Measurements from ENCODE around the gene HLA-DMA. TPM values are rescaled to one million over a fixed set of nuclear protein-coding genes. Genes with fewer than 3 reads are reported as not detected.

The HLA-DMA gene
- total and polyA plus RNA-seq, 2 of the 4 experiments (the other 2 are of a cell fraction), result 2.3 to 8.3 TPM

DNA sequence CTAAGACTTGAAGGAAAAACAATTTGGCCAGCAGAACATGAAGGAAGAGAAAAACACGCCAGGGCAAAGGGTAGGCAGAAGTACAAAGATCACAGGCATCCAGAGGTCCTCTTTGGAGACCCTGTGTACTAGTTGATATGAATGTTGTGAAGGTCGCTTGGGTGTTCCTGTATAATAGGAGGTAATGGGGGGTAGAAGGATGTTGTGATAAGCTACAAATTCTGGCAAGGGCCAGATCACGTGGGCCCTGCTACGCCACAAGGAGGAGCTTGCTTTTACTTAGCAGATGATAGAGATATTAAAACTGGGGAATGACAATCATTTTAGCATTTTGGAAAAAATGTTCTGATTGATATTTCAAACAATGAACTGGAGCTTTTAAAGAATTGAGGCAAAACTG, 878 bp upstream of the HLA-DMA start:
- ATAC-seq (ENCODE audit: low read depth), result no peak
- ChIA-PET POLR2A (ENCODE audit: unreplicated experiment) (interaction anchor here (2.6 kb wide), 1 partner anchor 18 kb away, joined by 15 read pairs; no protein-coding TSS in a partner anchor), CTCF (interaction anchor here (0.6 to 2.6 kb wide), 14 partner anchors 9 to 287 kb away, joined by 3 to 22 read pairs (median 4); partner anchors contain the start of genes BRD2 and HLA-DMB)
- Histone ChIP-seq H2AK5ac (ENCODE audit: low read depth, low read length) (no peak overlapping the region), H2BK5ac (ENCODE audit: low read depth, low read length, poor library complexity, severe bottlenecking) (no peak overlapping the region), H3K4me1 (ENCODE audit: control insufficient read depth, insufficient read depth, low read length) (peaks cover 3% of the 10 kb centered on the region; the same call in 1 of the 2 replicates), H3K9ac (ENCODE audit: low read depth, low read length) (no peak overlapping the region), H2BK20ac (ENCODE audit: low read depth, low read length) (no peak overlapping the region), H3K9me3 (ENCODE audit: control insufficient read depth, insufficient read depth, low read length) (no peaks in the 10 kb centered on the region), H3K4ac (ENCODE audit: low read depth, low read length) (no peak overlapping the region), H2BK15ac (ENCODE audit: low read depth, low read length) (no peak overlapping the region), H2AK9ac (replicated peaks; ENCODE audit: low read depth, low read length, poor library complexity) (no peak overlapping the region), H3K56ac (ENCODE audit: extremely low read depth, insufficient read depth, low read length) (no peak overlapping the region), H2BK120ac (ENCODE audit: low read depth, low read length) (no peak overlapping the region), H4K8ac (ENCODE audit: low read depth in 2 of 2, low read length in 2 of 2) (no peak overlapping the region), H3K4me2 (ENCODE audit: low read depth, low read length) (no peak overlapping the region), H4K5ac (ENCODE audit: low read depth, low read length) (no peak overlapping the region), H3K23ac (ENCODE audit: low read depth, low read length) (no peak overlapping the region), H3K18ac (ENCODE audit: low read depth, low read length) (no peak overlapping the region), H3K14ac (replicated peaks; ENCODE audit: low read depth, low read length) (no peak overlapping the region), H4K91ac (ENCODE audit: insufficient read depth, low read depth, low read length) (no peak overlapping the region), H3K9me1 (ENCODE audit: insufficient read depth, low read length) (peaks cover 4% of the 10 kb centered on the region; the same call in 1 of the 2 replicates), H2AFZ (replicated peaks; ENCODE audit: low read length, poor library complexity) (no peak overlapping the region), H4K20me1 (ENCODE audit: insufficient read depth, low read length) (no peaks in the 10 kb centered on the region), H3K79me1 (ENCODE audit: low read depth in 1 of 2, low read length in 2 of 2) (0 out of 4 replicates have a peak, but pooled peaks cover 0 to 3% of the 10 kb centered on the region in 2 experiments), H3K27ac (ENCODE audit: insufficient read depth, low read length) (no peak overlapping the region), H3K4me3 (ENCODE audit: insufficient read depth, low read depth, low read length) (no peak overlapping the region), H3K27me3 (ENCODE audit: control insufficient read depth, insufficient read depth, low read length) (no peaks in the 10 kb centered on the region), H3K36me3 (ENCODE audit: control insufficient read depth, insufficient read depth, low read length) (no peaks in the 10 kb centered on the region)
- WGBS, 2 experiments (ENCODE audit: extremely low coverage in 2 of 2, insufficient read length in 1 of 2), result 83% methylated on average over 2 of the region's 4 CpGs; no CpG with 5 or more reads in 1 of the 2 experiments
- no peak for TF ChIP-seq NFE2L2 (IDR thresholded peaks at IDR 0.05; ENCODE audit: low read depth, low read length)
- TF ChIP-seq MAFK (IDR thresholded peaks at IDR 0.05; ENCODE audit: low read depth, low read length), result no peak
- TF ChIP-seq POLR2A (IDR thresholded peaks at IDR 0.05; ENCODE audit: low read depth, low read length), result no peak
- TF ChIP-seq, protein P1, sequence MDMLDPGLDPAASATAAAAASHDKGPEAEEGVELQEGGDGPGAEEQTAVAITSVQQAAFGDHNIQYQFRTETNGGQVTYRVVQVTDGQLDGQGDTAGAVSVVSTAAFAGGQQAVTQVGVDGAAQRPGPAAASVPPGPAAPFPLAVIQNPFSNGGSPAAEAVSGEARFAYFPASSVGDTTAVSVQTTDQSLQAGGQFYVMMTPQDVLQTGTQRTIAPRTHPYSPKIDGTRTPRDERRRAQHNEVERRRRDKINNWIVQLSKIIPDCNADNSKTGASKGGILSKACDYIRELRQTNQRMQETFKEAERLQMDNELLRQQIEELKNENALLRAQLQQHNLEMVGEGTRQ (IDR thresholded peaks at IDR 0.05; ENCODE audit: low read depth, low read length), result no peak
- TF ChIP-seq, protein P2, sequence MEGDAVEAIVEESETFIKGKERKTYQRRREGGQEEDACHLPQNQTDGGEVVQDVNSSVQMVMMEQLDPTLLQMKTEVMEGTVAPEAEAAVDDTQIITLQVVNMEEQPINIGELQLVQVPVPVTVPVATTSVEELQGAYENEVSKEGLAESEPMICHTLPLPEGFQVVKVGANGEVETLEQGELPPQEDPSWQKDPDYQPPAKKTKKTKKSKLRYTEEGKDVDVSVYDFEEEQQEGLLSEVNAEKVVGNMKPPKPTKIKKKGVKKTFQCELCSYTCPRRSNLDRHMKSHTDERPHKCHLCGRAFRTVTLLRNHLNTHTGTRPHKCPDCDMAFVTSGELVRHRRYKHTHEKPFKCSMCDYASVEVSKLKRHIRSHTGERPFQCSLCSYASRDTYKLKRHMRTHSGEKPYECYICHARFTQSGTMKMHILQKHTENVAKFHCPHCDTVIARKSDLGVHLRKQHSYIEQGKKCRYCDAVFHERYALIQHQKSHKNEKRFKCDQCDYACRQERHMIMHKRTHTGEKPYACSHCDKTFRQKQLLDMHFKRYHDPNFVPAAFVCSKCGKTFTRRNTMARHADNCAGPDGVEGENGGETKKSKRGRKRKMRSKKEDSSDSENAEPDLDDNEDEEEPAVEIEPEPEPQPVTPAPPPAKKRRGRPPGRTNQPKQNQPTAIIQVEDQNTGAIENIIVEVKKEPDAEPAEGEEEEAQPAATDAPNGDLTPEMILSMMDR (conservative IDR thresholded peaks at IDR 0.05; ENCODE audit: low read depth, low read length), result no peak
- TF ChIP-seq RFX5 (IDR thresholded peaks at IDR 0.05; ENCODE audit: low read depth, low read length), result no peak; the same call in 1 of the 2 replicates
- TF ChIP-seq FOS (IDR thresholded peaks at IDR 0.05; ENCODE audit: low read depth, low read length), result no peak
- TF ChIP-seq MAZ (IDR thresholded peaks at IDR 0.05; ENCODE audit: borderline replicate concordance, low read depth, low read length), result no peak
- no peak for TF ChIP-seq MXI1 (IDR thresholded peaks at IDR 0.05; ENCODE audit: borderline replicate concordance, low read depth, low read length)
- TF ChIP-seq SMC3 (IDR thresholded peaks at IDR 0.05; ENCODE audit: low read depth, low read length), result no peak
- TF ChIP-seq, protein P3, sequence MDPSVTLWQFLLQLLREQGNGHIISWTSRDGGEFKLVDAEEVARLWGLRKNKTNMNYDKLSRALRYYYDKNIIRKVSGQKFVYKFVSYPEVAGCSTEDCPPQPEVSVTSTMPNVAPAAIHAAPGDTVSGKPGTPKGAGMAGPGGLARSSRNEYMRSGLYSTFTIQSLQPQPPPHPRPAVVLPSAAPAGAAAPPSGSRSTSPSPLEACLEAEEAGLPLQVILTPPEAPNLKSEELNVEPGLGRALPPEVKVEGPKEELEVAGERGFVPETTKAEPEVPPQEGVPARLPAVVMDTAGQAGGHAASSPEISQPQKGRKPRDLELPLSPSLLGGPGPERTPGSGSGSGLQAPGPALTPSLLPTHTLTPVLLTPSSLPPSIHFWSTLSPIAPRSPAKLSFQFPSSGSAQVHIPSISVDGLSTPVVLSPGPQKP (IDR thresholded peaks at IDR 0.05; ENCODE audit: borderline replicate concordance, low read depth, low read length), result no peak
- TF ChIP-seq RCOR1 (IDR thresholded peaks at IDR 0.05; ENCODE audit: insufficient replicate concordance, low read length), result no peak
- TF ChIP-seq BHLHE40 (IDR thresholded peaks at IDR 0.05; ENCODE audit: low read depth, low read length), result no peak
- no peak for TF ChIP-seq RAD21 (IDR thresholded peaks at IDR 0.05; ENCODE audit: low read length)
- no peak for TF ChIP-seq CHD1 (IDR thresholded peaks at IDR 0.05; ENCODE audit: low read depth, low read length)
- DNase-seq, result no peak
- in situ Hi-C loops (cut with MboI; ENCODE audit: low sequenced_read_pairs) (loop anchor here (25.0 kb wide), 1 partner anchor 766 kb away; the partner anchor contains the start of genes AGER, AGPAT1, GPSM3 and PBX2), dilution Hi-C loops (cut with HindIII; ENCODE audit: low sequenced_read_pairs, unreplicated experiment) (no loop called here), intact Hi-C loops (cut with micrococcal nuclease) (loop anchor here (1.0 kb wide), 5 partner anchors 16 to 115 kb away; partner anchors contain the start of gene TAP2)
- BruUV-seq (replicated peaks), result no TSS peak
